AG10803 (cell line): ENCODE measurements around the gene DHRS7B.
"Not testable (repeated sequence)": the region's sequence is repeated elsewhere in the genome, so short reads cannot be mapped to it uniquely, and the experiment has no call there.

Experiments used
- DNase-seq: peaks from one replicate; pipeline ENCODE4 v3.0.0; 2010; ENCODE audit warnings: low read depth
- H3K4me3 ChIP-seq: 2 replicates; pipeline ENCODE4 v1.5.1; 2011; ENCODE audit warnings: mild to moderate bottlenecking, low read length, control low read depth
- CTCF ChIP-seq: conservative IDR thresholded peaks from 2 replicates; pipeline ENCODE4 v1.5.1; 2011; ENCODE audit warnings: mild to moderate bottlenecking, low read length, control low read depth, inconsistent platforms

DHRS7B gene

GRCh38 chr17:21183468-21183867 lies 56.7 kb downstream of the DHRS7B start:
- H3K4me3 ChIP-seq: no peak overlapping the region
- no peak for DNase-seq
- no peak for TF ChIP-seq CTCF

GRCh38 chr17:21184570-21184969 lies 57.8 kb downstream of the DHRS7B start:
- TF ChIP-seq CTCF: no peak
- H3K4me3 ChIP-seq: no peak overlapping the region
- no peak for DNase-seq

- no peak for DNase-seq
- H3K4me3 ChIP-seq: no peak overlapping the region
- no peak for TF ChIP-seq CTCF
Measured at GRCh38 chr17:21185061-21185460, 58.3 kb downstream of the DHRS7B start.

GRCh38 chr17:21186399-21187187 lies 59.8 kb downstream of the DHRS7B start:
- H3K4me3 ChIP-seq: no peak overlapping the region
- no peak for DNase-seq
- no peak for TF ChIP-seq CTCF

GRCh38 chr17:21189361-21189760 lies 62.6 kb downstream of the DHRS7B start:
- H3K4me3 ChIP-seq: no peak overlapping the region
- no peak for TF ChIP-seq CTCF
- no peak for DNase-seq

- TF ChIP-seq CTCF: no peak
- H3K4me3 ChIP-seq: no peak overlapping the region
- DNase-seq: no peak
Measured at GRCh38 chr17:21190078-21190477, 63.3 kb downstream of the DHRS7B start.

- DNase-seq: no peak
- no peak for TF ChIP-seq CTCF
- H3K4me3 ChIP-seq: no peak overlapping the region
Measured at GRCh38 chr17:21191698-21192097, 64.9 kb downstream of the DHRS7B start.

GRCh38 chr17:21192414-21192813 lies 65.7 kb downstream of the DHRS7B start:
- H3K4me3 ChIP-seq, DNase-seq: not testable (repeated sequence)
